ENCODE results near the gene MORN3. TPM values are rescaled to one million over a fixed set of nuclear protein-coding genes. Genes with fewer than 3 reads are reported as not detected.

MORN3 gene
- total RNA-seq, 2 experiments from 2014 or later, result 0.13 to 0.32 TPM

- no peak overlapping the region for H2AFZ ChIP-seq (ENCODE audit: low read length)
- intact Hi-C loops (cut with micrococcal nuclease; ENCODE audit: unreplicated experiment), result loop anchor here (2.0 to 5.0 kb wide), 2 partner anchors 55 to 174 kb away; partner anchors contain the start of gene SETD1B
- peak; percentile 16 for DNase-seq (ENCODE audit: low spot score)
- H3K36me3 ChIP-seq (ENCODE audit: insufficient read depth, low read length), result peaks cover 15% of the 10 kb centered on the region; the same call in 1 of the 2 replicates
- peaks cover 30% of the 10 kb centered on the region for H3K79me2 ChIP-seq (ENCODE audit: insufficient read depth, low read depth, low read length)
- POLR2A ChIA-PET, result interaction anchor here (0.5 to 3.6 kb wide), 7 partner anchors 9 to 76 kb away, joined by 3 to 10 read pairs (median 5); no protein-coding TSS in a partner anchor
- peak overlapping the region; percentile 84 for H3K4me2 ChIP-seq (ENCODE audit: low read length)
- no peaks in the 10 kb centered on the region for H3K9me2 ChIP-seq (ENCODE audit: insufficient read depth, low read length)
- H3K9me3 ChIP-seq (ENCODE audit: low read length), result no peaks in the 10 kb centered on the region
- no peak for TF ChIP-seq EZH2phosphoT487 (IDR thresholded peaks at IDR 0.05; ENCODE audit: borderline replicate concordance, low read depth, low read length)
- TF ChIP-seq, protein P1, sequence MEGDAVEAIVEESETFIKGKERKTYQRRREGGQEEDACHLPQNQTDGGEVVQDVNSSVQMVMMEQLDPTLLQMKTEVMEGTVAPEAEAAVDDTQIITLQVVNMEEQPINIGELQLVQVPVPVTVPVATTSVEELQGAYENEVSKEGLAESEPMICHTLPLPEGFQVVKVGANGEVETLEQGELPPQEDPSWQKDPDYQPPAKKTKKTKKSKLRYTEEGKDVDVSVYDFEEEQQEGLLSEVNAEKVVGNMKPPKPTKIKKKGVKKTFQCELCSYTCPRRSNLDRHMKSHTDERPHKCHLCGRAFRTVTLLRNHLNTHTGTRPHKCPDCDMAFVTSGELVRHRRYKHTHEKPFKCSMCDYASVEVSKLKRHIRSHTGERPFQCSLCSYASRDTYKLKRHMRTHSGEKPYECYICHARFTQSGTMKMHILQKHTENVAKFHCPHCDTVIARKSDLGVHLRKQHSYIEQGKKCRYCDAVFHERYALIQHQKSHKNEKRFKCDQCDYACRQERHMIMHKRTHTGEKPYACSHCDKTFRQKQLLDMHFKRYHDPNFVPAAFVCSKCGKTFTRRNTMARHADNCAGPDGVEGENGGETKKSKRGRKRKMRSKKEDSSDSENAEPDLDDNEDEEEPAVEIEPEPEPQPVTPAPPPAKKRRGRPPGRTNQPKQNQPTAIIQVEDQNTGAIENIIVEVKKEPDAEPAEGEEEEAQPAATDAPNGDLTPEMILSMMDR (conservative IDR thresholded peaks at IDR 0.05; ENCODE audit: low read length), result no peak
- CTCF ChIA-PET (ENCODE audit: unreplicated experiment), result interaction anchor here (0.5 to 2.0 kb wide), 3 partner anchors 9 to 104 kb away, joined by 5 to 16 read pairs (median 6); no protein-coding TSS in a partner anchor
- H3K4me3 ChIP-seq (ENCODE audit: low read depth, low read length, poor library complexity, severe bottlenecking), result peak overlapping the region; percentile 69
- H3K4me1 ChIP-seq (ENCODE audit: insufficient read depth, low read length, poor library complexity, severe bottlenecking), result peaks cover 47% of the 10 kb centered on the region
- peaks cover 9% of the 10 kb centered on the region; the same call in 1 of the 2 replicates for H4K20me1 ChIP-seq (ENCODE audit: insufficient read depth, low read length)
- BruUV-seq (replicated peaks), result no TSS peak
- peak overlapping the region; percentile 70 for H3K27ac ChIP-seq (ENCODE audit: low read depth, low read length, poor library complexity, severe bottlenecking)
These were observed 41.4 kb downstream of the MORN3 start for GRCh38 chr12:121628037-121628436.

- intact Hi-C loops (cut with micrococcal nuclease; ENCODE audit: unreplicated experiment), result loop anchor here (1.0 to 5.0 kb wide), 3 partner anchors 37 to 175 kb away; partner anchors contain the start of gene SETD1B
- POLR2A ChIA-PET, result interaction anchor here (0.6 to 3.6 kb wide), 10 partner anchors 9 to 90 kb away, joined by 3 to 10 read pairs (median 4); no protein-coding TSS in a partner anchor
- Histone ChIP-seq H3K4me1 (ENCODE audit: insufficient read depth, low read length, poor library complexity, severe bottlenecking) (peaks cover 41% of the 10 kb centered on the region), H3K9me2 (ENCODE audit: insufficient read depth, low read length) (no peaks in the 10 kb centered on the region), H2AFZ (ENCODE audit: low read length) (peak overlapping the region; percentile 18; the same call in 1 of the 2 replicates), H3K27ac (ENCODE audit: low read depth, low read length, poor library complexity, severe bottlenecking) (peak overlapping the region; percentile 70), H3K36me3 (ENCODE audit: insufficient read depth, low read length) (peaks cover 11% of the 10 kb centered on the region; the same call in 1 of the 2 replicates), H3K9me3 (ENCODE audit: low read length) (no peaks in the 10 kb centered on the region), H3K4me2 (ENCODE audit: low read length) (peak overlapping the region; percentile 84), H4K20me1 (ENCODE audit: insufficient read depth, low read length) (peaks cover 9% of the 10 kb centered on the region; the same call in 1 of the 2 replicates), H3K79me2 (ENCODE audit: insufficient read depth, low read depth, low read length) (peaks cover 24% of the 10 kb centered on the region), H3K4me3 (ENCODE audit: low read depth, low read length, poor library complexity, severe bottlenecking) (peak overlapping the region; percentile 69)
- peak; percentile 83 for DNase-seq (ENCODE audit: low spot score)
- CTCF ChIA-PET (ENCODE audit: unreplicated experiment), result interaction anchor here (0.6 to 2.0 kb wide), 5 partner anchors 10 to 130 kb away, joined by 3 to 16 read pairs (median 3); no protein-coding TSS in a partner anchor
- TF ChIP-seq, protein P1 (conservative IDR thresholded peaks at IDR 0.05; ENCODE audit: low read length), result peak; percentile 13
- TF ChIP-seq EZH2phosphoT487 (IDR thresholded peaks at IDR 0.05; ENCODE audit: borderline replicate concordance, low read depth, low read length), result no peak
- BruUV-seq (replicated peaks), result TSS peak; percentile 49
These were observed 42.4 kb downstream of the MORN3 start for GRCh38 chr12:121626853-121627640.
